HEK293 (cell line): ENCODE data around the gene DMD.

Experiments used
- CTCF ChIA-PET: fragments of 350-600 bp; formaldehyde crosslinking; extraction: SDS; loops from one replicate; lab custom pipeline; 2021; ENCODE audit warnings: antibody characterized with exemption; lab: Yijun Ruan, JAX
- POLR2A ChIA-PET: fragments of 300-600 bp; formaldehyde crosslinking; extraction: SDS; loops from one replicate; lab custom pipeline; 2020; ENCODE audit warnings: antibody characterized with exemption, inconsistent platforms; lab: Yijun Ruan, JAX
- H3K27ac ChIP-seq: fragments of 200-500 bp; sonication (Bioruptor generic); 2 replicates; pipeline ENCODE4 v1.5.1; 2014; ENCODE audit warnings: low read depth, low read length, control low read depth, inconsistent platforms; ENCODE audit errors: extremely low read depth
- H3K36me3 ChIP-seq, 2 experiments: fragments of 200-500 bp in 1 of 2; sonication (Bioruptor generic) in 1 of 2; 1 replicate in 1 of 2; 2 replicates in 1 of 2; pipeline ENCODE4 v1.5.1; 2014 to 2017; ENCODE audit warnings: inconsistent platforms in 2 of 2, low read length in 2 of 2; ENCODE audit not compliant: control insufficient read depth in 2 of 2, insufficient read depth in 1 of 2
- H3K4me1 ChIP-seq: fragments of 200-500 bp; sonication (Bioruptor generic); 2 replicates; pipeline ENCODE4 v1.5.1; 2014; ENCODE audit warnings: mild to moderate bottlenecking, low read length, inconsistent platforms; ENCODE audit not compliant: control insufficient read depth, insufficient read depth
- H3K4me3 ChIP-seq: 2 replicates; pipeline ENCODE4 v1.5.1; 2011; ENCODE audit warnings: low read depth, mild to moderate bottlenecking, control low read depth, low read length, moderate library complexity
- H3K9me3 ChIP-seq: fragments of 200-500 bp; sonication (Bioruptor generic); 2 replicates; pipeline ENCODE4 v1.5.1; 2014; ENCODE audit warnings: low read depth, low read length, inconsistent platforms; ENCODE audit not compliant: control insufficient read depth, insufficient read depth
- KLF10 ChIP-seq: fragments of 450-650 bp; IDR thresholded peaks from 2 replicates; pipeline ENCODE4 v1.5.1; 2018; ENCODE audit warnings: missing biosample characterization, mild to moderate bottlenecking, missing genetic modification characterization
- OSR2 ChIP-seq: fragments of 450-650 bp; formaldehyde crosslinking; IDR thresholded peaks from 2 replicates; pipeline ENCODE4 v1.5.1; 2016; ENCODE audit warnings: missing biosample characterization, missing genetic modification characterization
- PBX3 ChIP-seq: sonication (generic); formaldehyde crosslinking; IDR thresholded peaks from 2 replicates; pipeline ENCODE4 v1.8.1; 2022; ENCODE audit warnings: mild to moderate bottlenecking, moderate library complexity, missing genetic modification reagents
- REST ChIP-seq: fragments of 450-650 bp; formaldehyde crosslinking; IDR thresholded peaks from 2 replicates; pipeline ENCODE4 v1.5.1; 2016; ENCODE audit warnings: missing biosample characterization, missing genetic modification characterization
- SETDB1 ChIP-seq: IDR thresholded peaks from one replicate; pipeline ENCODE4 v1.6.1; 2017; ENCODE audit warnings: mild to moderate bottlenecking, low read length, moderate library complexity, mixed read lengths; ENCODE audit not compliant: insufficient read length
- SP7 ChIP-seq: fragments of 450-650 bp; formaldehyde crosslinking; IDR thresholded peaks from 2 replicates; pipeline ENCODE4 v1.5.1; 2016; ENCODE audit warnings: missing biosample characterization, missing genetic modification characterization
- ZBTB1 ChIP-seq: fragments of 450-650 bp; formaldehyde crosslinking; IDR thresholded peaks from 2 replicates; pipeline ENCODE4 v1.5.1; 2016; ENCODE audit warnings: missing biosample characterization, missing genetic modification characterization
- ZBTB44 ChIP-seq: fragments of 450-650 bp; IDR thresholded peaks from 2 replicates; pipeline ENCODE4 v1.5.1; 2018; ENCODE audit warnings: missing biosample characterization, mild to moderate bottlenecking, missing genetic modification characterization
- ZNF174 ChIP-seq: fragments of 450-650 bp; formaldehyde crosslinking; IDR thresholded peaks from 2 replicates; pipeline ENCODE4 v1.5.0; 2017; ENCODE audit warnings: missing biosample characterization, mild to moderate bottlenecking, missing genetic modification characterization
- ZNF175 ChIP-seq: fragments of 450-650 bp; formaldehyde crosslinking; IDR thresholded peaks from 2 replicates; pipeline ENCODE4 v1.5.1; 2016; ENCODE audit warnings: missing biosample characterization, missing genetic modification characterization
- ZNF26 ChIP-seq: fragments of 450-650 bp; formaldehyde crosslinking; IDR thresholded peaks from 2 replicates; pipeline ENCODE4 v1.5.1; 2016; ENCODE audit warnings: missing biosample characterization, missing genetic modification characterization
- ZNF549 ChIP-seq: fragments of 450-650 bp; IDR thresholded peaks from 2 replicates; pipeline ENCODE4 v1.5.1; 2018; ENCODE audit warnings: missing biosample characterization, missing genetic modification characterization, mild to moderate bottlenecking, inconsistent platforms, moderate library complexity
- ZNF558 ChIP-seq: fragments of 450-650 bp; formaldehyde crosslinking; IDR thresholded peaks from 2 replicates; pipeline ENCODE4 v1.5.1; 2016; ENCODE audit warnings: missing biosample characterization, missing genetic modification characterization
- ZNF621 ChIP-seq: fragments of 450-650 bp; formaldehyde crosslinking; IDR thresholded peaks from 2 replicates; pipeline ENCODE4 v1.5.1; 2017; ENCODE audit warnings: missing biosample characterization, missing genetic modification characterization
- ZNF707 ChIP-seq: fragments of 450-650 bp; formaldehyde crosslinking; IDR thresholded peaks from 2 replicates; pipeline ENCODE4 v1.5.1; 2016; ENCODE audit warnings: missing biosample characterization, missing genetic modification characterization
- ZNF792 ChIP-seq: fragments of 450-650 bp; formaldehyde crosslinking; IDR thresholded peaks from 2 replicates; pipeline ENCODE4 v1.5.1; 2016; ENCODE audit warnings: missing biosample characterization, missing genetic modification characterization

The DMD gene

GRCh38 chrX:33175201-33175600 lies 36.1 kb downstream of the DMD start (continued):
- TF ChIP-seq ZBTB44 (tag by site-specific recombination) (no peak), ZNF792 (no peak)

- H3K4me1 ChIP-seq: no peaks in the 10 kb centered on the region
- ChIA-PET POLR2A (no interaction called here), CTCF (no interaction called here)
- H3K27ac ChIP-seq: no peak overlapping the region
- H3K4me3 ChIP-seq: no peak overlapping the region
- no peaks in the 10 kb centered on the region for H3K9me3 ChIP-seq
- no peak for TF ChIP-seq ZNF621 (tag by site-specific recombination)
- no peak for TF ChIP-seq ZNF549
- H3K36me3 ChIP-seq: no peaks in the 10 kb centered on the region
These were observed 40.3 kb downstream of the DMD start for GRCh38 chrX:33171041-33171440.

- Histone ChIP-seq H3K4me1 (no peaks in the 10 kb centered on the region), H3K4me3 (no peak overlapping the region), H3K9me3 (no peaks in the 10 kb centered on the region; the same call in 1 of the 2 replicates), H3K27ac (no peak overlapping the region)
- CTCF ChIA-PET: no interaction called here
- no peak for TF ChIP-seq ZNF707 (tag by site-specific recombination)
- TF ChIP-seq OSR2: no peak
- no peak for TF ChIP-seq SP7 (tag by site-specific recombination)
- no peak for TF ChIP-seq PBX3
- TF ChIP-seq, all 188 proteins: peak for 0
- POLR2A ChIA-PET: no interaction called here
- H3K36me3 ChIP-seq: no peaks in the 10 kb centered on the region
These were observed 49.5 kb downstream of the DMD start for GRCh38 chrX:33161829-33162228.

GRCh38 chrX:33160273-33160672 lies 51.1 kb downstream of the DMD start:
- no peaks in the 10 kb centered on the region for H3K36me3 ChIP-seq

More at GRCh38 chrX:33160273-33160672, 51.1 kb downstream of the DMD start:
- Histone ChIP-seq H3K9me3 (no peaks in the 10 kb centered on the region; the same call in 1 of the 2 replicates), H3K27ac (no peak overlapping the region), H3K4me1 (no peaks in the 10 kb centered on the region), H3K4me3 (no peak overlapping the region)
- ChIA-PET CTCF (no interaction called here), POLR2A (no interaction called here)
- TF ChIP-seq ZNF174 (tag by site-specific recombination) (no peak), ZNF558 (no peak), ZBTB1 (no peak), KLF10 (no peak), REST (tag by site-specific recombination) (no peak), SETDB1 (no peak), ZNF26 (tag by site-specific recombination) (no peak), ZNF175 (tag by site-specific recombination) (no peak)
